Smooth muscle cell (in vitro differentiated cells): ENCODE results near the gene RBL2. TPM values are rescaled to one million over a fixed set of nuclear protein-coding genes. Genes with fewer than 3 reads are reported as not detected.

ENCODE experiments used
- DNase-seq: peaks from one replicate; lab custom pipeline; 2025; ENCODE audit not compliant: unreplicated experiment; lab: John Stamatoyannopoulos, UW
- H2AFZ ChIP-seq: fragments of 200-600 bp; sonication (generic); 2 replicates; pipeline ENCODE4 v1.6.0; 2016; ENCODE audit warnings: antibody characterized with exemption, low read depth, mild to moderate bottlenecking
- H3F3A ChIP-seq: fragments of 200-600 bp; sonication (generic); 2 replicates; pipeline ENCODE4 v1.6.0; 2017; ENCODE audit warnings: antibody characterized with exemption, low read depth
- H3K27ac ChIP-seq: fragments of 200-600 bp; sonication (generic); 2 replicates; pipeline ENCODE4 v1.5.1; 2016; ENCODE audit warnings: low read depth, mild to moderate bottlenecking
- H3K27me3 ChIP-seq: fragments of 200-600 bp; sonication (generic); 2 replicates; pipeline ENCODE4 v1.6.1; 2016; ENCODE audit warnings: low read depth, mild to moderate bottlenecking
- H3K36me3 ChIP-seq: fragments of 200-600 bp; sonication (generic); 2 replicates; pipeline ENCODE4 v1.5.1; 2016; ENCODE audit warnings: low read depth
- H3K4me1 ChIP-seq: fragments of 200-600 bp; sonication (generic); 2 replicates; pipeline ENCODE4 v1.5.1; 2016; ENCODE audit warnings: low read depth
- H3K4me2 ChIP-seq: fragments of 200-600 bp; sonication (generic); 2 replicates; pipeline ENCODE4 v1.6.0; 2016; ENCODE audit warnings: mild to moderate bottlenecking
- H3K4me3 ChIP-seq: fragments of 200-600 bp; sonication (generic); 2 replicates; pipeline ENCODE4 v1.5.1; 2016; ENCODE audit warnings: mild to moderate bottlenecking
- H3K79me2 ChIP-seq: fragments of 200-600 bp; sonication (generic); 2 replicates; pipeline ENCODE4 v1.6.0; 2016; ENCODE audit warnings: low read depth, mild to moderate bottlenecking
- H3K9ac ChIP-seq: fragments of 200-600 bp; sonication (generic); 2 replicates; pipeline ENCODE4 v1.6.0; 2016; ENCODE audit warnings: low read depth
- H3K9me3 ChIP-seq: fragments of 200-600 bp; sonication (generic); replicated peaks from 2 replicates; pipeline ENCODE4 v1.5.1; 2016; ENCODE audit warnings: low read depth
- H4K20me1 ChIP-seq: fragments of 200-600 bp; sonication (generic); 2 replicates; pipeline ENCODE4 v1.6.0; 2016; ENCODE audit warnings: low read depth
- WGBS: methylation state at CpG from one replicate; pipeline ENCODE4 v1.1.7; 2016; ENCODE audit warnings: low lambda C conversion rate; 5-methylcytosine and 5-hydroxymethylcytosine counted together
- polyA plus RNA-seq: library from polyadenylated mRNA; unstranded; fragments of >200 nt; fragmentation: Nextera tagmentation; extraction: Ambion mirVana; gene quantifications from 2 replicates; pipeline ENCODE4 v1.2.1, GENCODE V29; 2016
- total RNA-seq: library from RNA; depleted of rRNA; stranded (reverse); fragments of >200 nt; gene quantifications from 2 replicates; pipeline ENCODE4 v1.2.3, GENCODE V29; 2014
- TF ChIP-seq, protein P1 (sequence below): fragments of 200-600 bp; sonication (generic); IDR thresholded peaks from 2 replicates; pipeline ENCODE4 v1.5.1; 2017; ENCODE audit warnings: borderline replicate concordance, mild to moderate bottlenecking, antibody characterized with exemption; ENCODE audit not compliant: insufficient read depth, poor library complexity, severe bottlenecking

Gene RBL2
- total and polyA plus RNA-seq, 2 experiments from 2014 or later, result 21.0 to 42.7 TPM

DNA sequence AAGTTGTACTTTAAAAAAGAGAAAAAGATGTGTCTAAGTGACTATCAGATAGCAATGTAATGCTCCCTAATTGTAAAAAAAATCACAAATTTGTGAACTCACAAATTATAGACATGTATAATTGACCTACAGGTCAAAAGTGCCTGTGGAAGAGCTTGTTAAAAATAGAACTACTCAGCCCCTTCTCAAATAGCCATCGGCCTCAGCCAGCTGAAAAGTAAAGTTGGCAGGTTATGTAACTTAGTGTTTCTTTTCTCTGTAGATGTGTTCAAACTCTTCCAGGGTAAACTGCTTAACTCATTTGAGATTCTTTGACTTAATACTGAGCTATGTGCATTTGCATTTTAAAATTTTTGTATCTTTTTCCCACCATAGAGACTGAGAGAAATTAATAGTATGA lies 55.5 kb downstream of the RBL2 start:
- Histone ChIP-seq H3K4me2 (no peak overlapping the region), H3F3A (no peaks in the 10 kb centered on the region), H3K4me1 (no peaks in the 10 kb centered on the region), H3K9ac (no peak overlapping the region), H3K4me3 (no peak overlapping the region), H3K9me3 (no peaks in the 10 kb centered on the region), H3K79me2 (no peaks in the 10 kb centered on the region), H3K27ac (no peak overlapping the region), H2AFZ (no peak overlapping the region), H4K20me1 (no peaks in the 10 kb centered on the region), H3K36me3 (peaks cover 17% of the 10 kb centered on the region), H3K27me3 (no peaks in the 10 kb centered on the region)
- TF ChIP-seq, protein P1, sequence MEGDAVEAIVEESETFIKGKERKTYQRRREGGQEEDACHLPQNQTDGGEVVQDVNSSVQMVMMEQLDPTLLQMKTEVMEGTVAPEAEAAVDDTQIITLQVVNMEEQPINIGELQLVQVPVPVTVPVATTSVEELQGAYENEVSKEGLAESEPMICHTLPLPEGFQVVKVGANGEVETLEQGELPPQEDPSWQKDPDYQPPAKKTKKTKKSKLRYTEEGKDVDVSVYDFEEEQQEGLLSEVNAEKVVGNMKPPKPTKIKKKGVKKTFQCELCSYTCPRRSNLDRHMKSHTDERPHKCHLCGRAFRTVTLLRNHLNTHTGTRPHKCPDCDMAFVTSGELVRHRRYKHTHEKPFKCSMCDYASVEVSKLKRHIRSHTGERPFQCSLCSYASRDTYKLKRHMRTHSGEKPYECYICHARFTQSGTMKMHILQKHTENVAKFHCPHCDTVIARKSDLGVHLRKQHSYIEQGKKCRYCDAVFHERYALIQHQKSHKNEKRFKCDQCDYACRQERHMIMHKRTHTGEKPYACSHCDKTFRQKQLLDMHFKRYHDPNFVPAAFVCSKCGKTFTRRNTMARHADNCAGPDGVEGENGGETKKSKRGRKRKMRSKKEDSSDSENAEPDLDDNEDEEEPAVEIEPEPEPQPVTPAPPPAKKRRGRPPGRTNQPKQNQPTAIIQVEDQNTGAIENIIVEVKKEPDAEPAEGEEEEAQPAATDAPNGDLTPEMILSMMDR, result no peak
- 90% methylated on average over 1 of the region's 1 CpG for WGBS
- no peak for DNase-seq

DNA sequence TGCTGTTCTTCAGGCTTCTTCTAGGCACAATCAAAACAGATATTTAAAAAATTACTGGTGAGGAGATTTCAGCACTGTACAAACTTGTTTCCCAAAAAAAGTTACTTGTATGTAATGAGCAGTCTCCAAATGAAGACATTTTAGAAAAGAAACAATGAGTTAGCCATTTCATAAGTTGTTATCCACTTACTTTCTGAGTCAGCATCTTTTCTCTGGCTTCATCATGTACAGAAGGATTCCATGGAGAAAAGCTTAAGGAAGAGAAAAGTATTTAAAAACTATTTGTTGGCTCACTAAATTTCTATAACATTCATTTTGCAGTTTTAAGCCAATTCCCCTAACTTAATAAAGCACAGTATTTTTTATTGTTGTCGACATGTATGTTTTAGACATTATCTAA lies 58.2 kb downstream of the RBL2 start:
- Histone ChIP-seq H3K36me3 (peaks cover 13% of the 10 kb centered on the region), H3K4me3 (no peak overlapping the region), H3K4me2 (no peak overlapping the region), H3K79me2 (no peaks in the 10 kb centered on the region), H3K9ac (no peak overlapping the region), H4K20me1 (no peaks in the 10 kb centered on the region), H3F3A (no peaks in the 10 kb centered on the region), H3K9me3 (no peaks in the 10 kb centered on the region), H3K27ac (no peak overlapping the region), H3K4me1 (no peaks in the 10 kb centered on the region), H2AFZ (no peak overlapping the region), H3K27me3 (no peaks in the 10 kb centered on the region)
- 96% methylated on average over 1 of the region's 1 CpG for whole genome bisulfite sequencing
- TF ChIP-seq, protein P1, result no peak
- no peak for DNase-seq

DNA sequence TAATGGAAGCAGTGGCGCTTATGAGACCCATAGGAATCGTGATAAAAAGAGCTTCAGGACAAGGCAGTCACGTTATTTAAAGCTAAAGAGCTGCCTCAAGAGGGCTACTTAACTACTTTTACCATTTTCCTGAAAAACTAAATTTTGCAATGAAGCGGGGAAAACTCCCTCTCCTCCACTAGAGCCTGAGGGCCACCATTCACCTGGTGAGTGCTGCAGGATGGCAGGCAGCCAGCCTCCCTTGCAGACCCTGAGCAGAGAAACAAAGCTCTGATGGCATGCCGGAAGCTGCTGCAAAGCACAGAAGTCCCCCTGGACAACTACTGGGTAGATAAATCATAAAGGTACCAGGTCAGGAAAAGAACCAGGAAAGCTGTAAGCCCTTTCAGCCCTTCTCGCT lies 60.4 kb downstream of the RBL2 start:
- no peak for DNase-seq
- Histone ChIP-seq H3K9me3 (no peaks in the 10 kb centered on the region), H3F3A (no peaks in the 10 kb centered on the region), H3K4me3 (no peak overlapping the region), H3K9ac (no peak overlapping the region), H3K27me3 (no peaks in the 10 kb centered on the region), H3K27ac (no peak overlapping the region), H4K20me1 (no peaks in the 10 kb centered on the region), H3K4me1 (no peaks in the 10 kb centered on the region), H3K4me2 (no peak overlapping the region), H3K36me3 (peaks cover 13% of the 10 kb centered on the region), H3K79me2 (peaks cover 11% of the 10 kb centered on the region), H2AFZ (no peak overlapping the region)
- WGBS, result 95% methylated on average over 6 of the region's 6 CpGs
- TF ChIP-seq, protein P1, result no peak

DNA sequence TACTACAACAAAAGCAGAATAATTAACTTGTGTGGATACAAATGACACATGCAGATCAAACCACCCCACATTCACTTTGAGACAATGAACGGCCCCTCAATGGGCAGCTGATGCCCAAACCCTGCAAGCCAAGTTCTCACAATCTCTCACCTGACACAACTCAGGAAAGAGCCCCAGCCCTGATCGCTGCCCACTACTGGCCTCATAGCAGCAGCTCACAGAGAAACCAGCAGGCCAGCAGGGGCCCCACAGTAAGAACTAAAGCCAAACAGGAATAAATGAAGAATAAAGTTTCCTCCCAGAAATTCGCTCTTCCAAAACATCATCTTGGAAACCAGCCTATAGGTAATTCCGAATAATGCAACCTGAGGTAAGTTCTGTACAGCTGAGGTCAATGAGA lies 61.1 kb downstream of the RBL2 start:
- TF ChIP-seq, protein P1, result no peak
- no peak overlapping the region for H3K4me2 ChIP-seq
- H3F3A ChIP-seq, result no peaks in the 10 kb centered on the region
- no peak for DNase-seq
- peaks cover 11% of the 10 kb centered on the region for H3K79me2 ChIP-seq
- 96% methylated on average over 4 of the region's 4 CpGs for WGBS
- H3K27me3 ChIP-seq, result no peaks in the 10 kb centered on the region
- no peak overlapping the region for H3K4me3 ChIP-seq
- H3K9me3 ChIP-seq, result no peaks in the 10 kb centered on the region
- peaks cover 13% of the 10 kb centered on the region for H3K36me3 ChIP-seq
- peaks cover 4% of the 10 kb centered on the region for H4K20me1 ChIP-seq
- H3K9ac ChIP-seq, result no peak overlapping the region
- H3K4me1 ChIP-seq, result no peaks in the 10 kb centered on the region
- H3K27ac ChIP-seq, result no peak overlapping the region
- no peak overlapping the region for H2AFZ ChIP-seq
